A673 (cell line): ENCODE results near the gene PRKAA2. TPM values are rescaled to one million over a fixed set of nuclear protein-coding genes. Genes with fewer than 3 reads are reported as not detected.

Experiments
- BruUV-seq: library from RNA; stranded (reverse); fragments of 400-500 nt; replicated peaks from 2 replicates; lab custom pipeline; 2021; lab: Mats Ljungman, UMichigan
- CTCF ChIA-PET: fragments of 300-600 bp; sonication (Branson Sonifier 250); formaldehyde crosslinking; loops from one replicate; lab custom pipeline; 2022; ENCODE audit warnings: antibody characterized with exemption; lab: Charles Lee
- POLR2A ChIA-PET: fragments of 300-600 bp; sonication (Branson Sonifier 250); formaldehyde crosslinking; loops from one replicate; lab custom pipeline; 2022; ENCODE audit warnings: antibody characterized with exemption; ENCODE audit not compliant: low non-redundant PET; lab: Charles Lee
- DNase-seq: peaks from one replicate; pipeline ENCODE4 v3.0.0-alpha.2; 2015; ENCODE audit warnings: low spot score
- H3K27ac ChIP-seq: fragments of 200-600 bp; sonication (generic); 2 replicates; pipeline ENCODE4 v1.5.1; 2016; ENCODE audit warnings: mixed run types, low read depth, mild to moderate bottlenecking, mixed read lengths, antibody characterized with exemption, low read length; ENCODE audit not compliant: poor library complexity, severe bottlenecking
- H3K27me3 ChIP-seq: fragments of 200-600 bp; sonication (generic); replicated peaks from 2 replicates; pipeline ENCODE4 v1.6.1; 2017; ENCODE audit warnings: mixed run types, low read depth, mild to moderate bottlenecking, mixed read lengths, antibody characterized with exemption, low read length; ENCODE audit not compliant: insufficient read depth, poor library complexity
- H3K36me3 ChIP-seq: fragments of 200-600 bp; sonication (generic); 2 replicates; pipeline ENCODE4 v1.6.1; 2016; ENCODE audit warnings: mixed run types, mild to moderate bottlenecking, mixed read lengths, antibody characterized with exemption, low read length; ENCODE audit not compliant: insufficient read depth, poor library complexity, severe bottlenecking
- H3K4me1 ChIP-seq: fragments of 200-600 bp; sonication (generic); 2 replicates; pipeline ENCODE4 v1.6.1; 2017; ENCODE audit warnings: mixed run types, mild to moderate bottlenecking, mixed read lengths, antibody characterized with exemption, low read length; ENCODE audit not compliant: insufficient read depth, poor library complexity, severe bottlenecking
- H3K4me3 ChIP-seq: fragments of 200-600 bp; sonication (generic); 2 replicates; pipeline ENCODE4 v1.5.1; 2016; ENCODE audit warnings: low read depth, mixed run types, mild to moderate bottlenecking, mixed read lengths, low read length; ENCODE audit not compliant: poor library complexity, severe bottlenecking
- H3K9me3 ChIP-seq: fragments of 200-600 bp; sonication (generic); 2 replicates; pipeline ENCODE4 v1.6.1; 2016; ENCODE audit warnings: mixed run types, low read depth, mild to moderate bottlenecking, mixed read lengths, antibody characterized with exemption, low read length; ENCODE audit not compliant: poor library complexity, severe bottlenecking
- CTCF ChIP-seq: fragments of 300-800, 200-600 bp; sonication (generic); conservative IDR thresholded peaks from 2 replicates; pipeline ENCODE4 v1.5.1; 2017; ENCODE audit warnings: low read depth, mild to moderate bottlenecking, antibody characterized with exemption, low read length, moderate library complexity, mixed read lengths
- EZH2 ChIP-seq: fragments of 200-600 bp; sonication (generic); IDR thresholded peaks from 2 replicates; pipeline ENCODE4 v1.6.1; 2017; ENCODE audit warnings: borderline replicate concordance, low read depth, mild to moderate bottlenecking, mixed read lengths, antibody characterized with exemption, low read length; ENCODE audit not compliant: poor library complexity, severe bottlenecking
- intact Hi-C: fragments of 100-400 bp; cut with micrococcal nuclease; formaldehyde crosslinking; loops from one replicate; pipeline ENCODE4 v1.10.0; 2022; ENCODE audit not compliant: unreplicated experiment
- total RNA-seq: library from RNA; stranded (reverse); gene quantifications from 2 replicates; pipeline ENCODE4 v1.2.3, GENCODE V29; 2021

Gene PRKAA2
- total RNA-seq, 1 experiment from 2014 or later = 0.11 TPM

GRCh38 chr1:56755911-56756310 lies 110.8 kb downstream of the PRKAA2 start:
- Histone ChIP-seq H3K9me3 (no peaks in the 10 kb centered on the region), H3K27me3 (peaks cover 14% of the 10 kb centered on the region), H3K27ac (no peak overlapping the region), H3K4me3 (no peak overlapping the region), H3K4me1 (no peaks in the 10 kb centered on the region), H3K36me3 (no peaks in the 10 kb centered on the region)
- intact Hi-C loops = no loop called here
- BruUV-seq = no TSS peak
- no peak for TF ChIP-seq EZH2
- no peak for TF ChIP-seq CTCF
- DNase-seq = no peak
- POLR2A ChIA-PET = no interaction called here
- CTCF ChIA-PET = no interaction called here

GRCh38 chr1:56758135-56758534 lies 113.0 kb downstream of the PRKAA2 start:
- ChIA-PET CTCF (interaction anchor here (1.7 kb wide), 1 partner anchor 45 kb away, joined by 4 read pairs; no protein-coding TSS in a partner anchor), POLR2A (no interaction called here)
- intact Hi-C loops = no loop called here
- no peak for TF ChIP-seq EZH2
- TF ChIP-seq CTCF = no peak
- Histone ChIP-seq H3K4me3 (no peak overlapping the region), H3K27ac (no peak overlapping the region), H3K27me3 (peaks cover 14% of the 10 kb centered on the region), H3K4me1 (no peaks in the 10 kb centered on the region), H3K36me3 (no peaks in the 10 kb centered on the region), H3K9me3 (no peaks in the 10 kb centered on the region)
- no TSS peak for BruUV-seq
- DNase-seq = no peak

GRCh38 chr1:56758794-56759193 lies 113.7 kb downstream of the PRKAA2 start:
- ChIA-PET POLR2A (no interaction called here), CTCF (interaction anchor here (1.7 kb wide), 1 partner anchor 45 kb away, joined by 4 read pairs; no protein-coding TSS in a partner anchor)
- no peak for DNase-seq
- Histone ChIP-seq H3K9me3 (no peaks in the 10 kb centered on the region), H3K27ac (no peak overlapping the region), H3K4me3 (no peak overlapping the region), H3K4me1 (no peaks in the 10 kb centered on the region), H3K36me3 (no peaks in the 10 kb centered on the region), H3K27me3 (peaks cover 14% of the 10 kb centered on the region)
- intact Hi-C loops = no loop called here
- no peak for TF ChIP-seq EZH2
- no peak for TF ChIP-seq CTCF
- no TSS peak for BruUV-seq

Other genes with a start within 250 kb of the PRKAA2 start
- gene PLPP3, start 65.8 kb upstream of the PRKAA2 start, total RNA-seq = 0.39 and 0.79 TPM in 2 replicates
- 0.47 TPM in 1 of 2 replicates, not detected in the other for gene FYB2, start 174.1 kb downstream of the PRKAA2 start, total RNA-seq
- not detected in 2 replicates for gene C8A, start 209.5 kb downstream of the PRKAA2 start, total RNA-seq